Esophagus squamous epithelium (tissue), 4 donors: Measurements from ENCODE around the gene MAN1B1.

Experiments used
- POLR2A ChIP-seq, 4 donors: fragments of 450-650 bp; IDR thresholded peaks; one replicate each; pipeline ENCODE4 v1.6.1; 2017; ENCODE audit warnings: antibody characterized with exemption in 4 of 4, mild to moderate bottlenecking in 4 of 4, moderate library complexity in 3 of 4
- TF ChIP-seq, protein P1 (sequence below), 6 experiments: fragments of 450-650 bp in 4 of 6; fragments of 200-600 bp in 2 of 6; sonication (generic) in 2 of 6; IDR thresholded peaks; one replicate each; pipeline ENCODE4 v1.5.1; 2016 to 2019; ENCODE audit warnings: antibody characterized with exemption in 6 of 6, mild to moderate bottlenecking in 4 of 6, moderate library complexity in 4 of 6

GRCh38 chr9:137040568-137040967 lies 46.2 kb upstream of the MAN1B1 start:
- TF ChIP-seq, protein P1, sequence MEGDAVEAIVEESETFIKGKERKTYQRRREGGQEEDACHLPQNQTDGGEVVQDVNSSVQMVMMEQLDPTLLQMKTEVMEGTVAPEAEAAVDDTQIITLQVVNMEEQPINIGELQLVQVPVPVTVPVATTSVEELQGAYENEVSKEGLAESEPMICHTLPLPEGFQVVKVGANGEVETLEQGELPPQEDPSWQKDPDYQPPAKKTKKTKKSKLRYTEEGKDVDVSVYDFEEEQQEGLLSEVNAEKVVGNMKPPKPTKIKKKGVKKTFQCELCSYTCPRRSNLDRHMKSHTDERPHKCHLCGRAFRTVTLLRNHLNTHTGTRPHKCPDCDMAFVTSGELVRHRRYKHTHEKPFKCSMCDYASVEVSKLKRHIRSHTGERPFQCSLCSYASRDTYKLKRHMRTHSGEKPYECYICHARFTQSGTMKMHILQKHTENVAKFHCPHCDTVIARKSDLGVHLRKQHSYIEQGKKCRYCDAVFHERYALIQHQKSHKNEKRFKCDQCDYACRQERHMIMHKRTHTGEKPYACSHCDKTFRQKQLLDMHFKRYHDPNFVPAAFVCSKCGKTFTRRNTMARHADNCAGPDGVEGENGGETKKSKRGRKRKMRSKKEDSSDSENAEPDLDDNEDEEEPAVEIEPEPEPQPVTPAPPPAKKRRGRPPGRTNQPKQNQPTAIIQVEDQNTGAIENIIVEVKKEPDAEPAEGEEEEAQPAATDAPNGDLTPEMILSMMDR (IDR thresholded peaks at IDR 0.05) = no peak
- no peak for TF ChIP-seq POLR2A (IDR thresholded peaks at IDR 0.05)
